HG03521 (cell line): ENCODE data around the gene CCDC157.
"Not testable (repeated sequence)": the region's sequence is repeated elsewhere in the genome, so short reads cannot be mapped to it uniquely, and the experiment has no call there.

Source experiments
- ATAC-seq: cut with Tn5 transposase; IDR thresholded peaks from one replicate; pipeline ENCODE4 v1.9.1; 2021; ENCODE audit warnings: mild to moderate bottlenecking, moderate library complexity; ENCODE audit not compliant: unreplicated experiment

Gene CCDC157

GRCh38 chr22:30386960-30387827 is 30.4 kb downstream of the CCDC157 start, which contains the start of gene RNF215:
RNF215 (minus strand) TSS chr22:30387411; CDS start chr22:30387313, 98 bp downstream.
- ATAC-seq = peak; percentile 76

- ATAC-seq = no peak
These were observed 34.3 kb downstream of the CCDC157 start for GRCh38 chr22:30390974-30391691.

GRCh38 chr22:30392661-30393321 is 36.0 kb downstream of the CCDC157 start:
- no peak for ATAC-seq

GRCh38 chr22:30393322-30393680 is 36.5 kb downstream of the CCDC157 start:
- no peak for ATAC-seq

GRCh38 chr22:30393885-30394284 is 37.1 kb downstream of the CCDC157 start:
- no peak for ATAC-seq

- ATAC-seq = no peak
These were observed 40.3 kb downstream of the CCDC157 start, which contains the start of gene SEC14L2 for GRCh38 chr22:30396871-30397655. SEC14L2 (plus strand) TSS chr22:30397018; CDS start chr22:30397117, 99 bp downstream.

GRCh38 chr22:30397656-30398635 is 41.1 kb downstream of the CCDC157 start:
- ATAC-seq = no peak

- ATAC-seq = no peak
These were observed 42.2 kb downstream of the CCDC157 start for GRCh38 chr22:30398685-30399680.

- ATAC-seq = no peak
These were observed 42.9 kb downstream of the CCDC157 start for GRCh38 chr22:30399718-30400117.

GRCh38 chr22:30400159-30400558 is 43.4 kb downstream of the CCDC157 start:
- no peak for ATAC-seq

- not testable (repeated sequence) for ATAC-seq
These were observed 44.2 kb downstream of the CCDC157 start for GRCh38 chr22:30401024-30401423.

- no peak for ATAC-seq
These were observed 45.4 kb downstream of the CCDC157 start for GRCh38 chr22:30402028-30402765.

GRCh38 chr22:30402766-30403104 is 45.9 kb downstream of the CCDC157 start:
- not testable (repeated sequence) for ATAC-seq

GRCh38 chr22:30404307-30404706 is 47.5 kb downstream of the CCDC157 start:
- ATAC-seq = no peak

- ATAC-seq = no peak
These were observed 48.9 kb downstream of the CCDC157 start for GRCh38 chr22:30405731-30406130.

- ATAC-seq = no peak
These were observed 49.6 kb downstream of the CCDC157 start for GRCh38 chr22:30406400-30406799.

GRCh38 chr22:30408388-30409102 is 51.7 kb downstream of the CCDC157 start:
- no peak for ATAC-seq
